Measurements from ENCODE around the gene GLI3.

GRCh38 chr7:42081671-42082070 lies 155.3 kb downstream of the GLI3 start:
- TF ChIP-seq POLR2AphosphoS5 (IDR thresholded peaks at IDR 0.05; ENCODE audit: low read depth, low read length) = no peak
- TF ChIP-seq POLR2A (IDR thresholded peaks at IDR 0.05; ENCODE audit: low read depth, low read length) = no peak

Measured in GM12892 (cell line).